ENCODE measurements around the gene ATMIN.

GRCh38 chr16:81026429-81026828, 9.2 kb upstream of the ATMIN start:
- TF ChIP-seq, protein P1, sequence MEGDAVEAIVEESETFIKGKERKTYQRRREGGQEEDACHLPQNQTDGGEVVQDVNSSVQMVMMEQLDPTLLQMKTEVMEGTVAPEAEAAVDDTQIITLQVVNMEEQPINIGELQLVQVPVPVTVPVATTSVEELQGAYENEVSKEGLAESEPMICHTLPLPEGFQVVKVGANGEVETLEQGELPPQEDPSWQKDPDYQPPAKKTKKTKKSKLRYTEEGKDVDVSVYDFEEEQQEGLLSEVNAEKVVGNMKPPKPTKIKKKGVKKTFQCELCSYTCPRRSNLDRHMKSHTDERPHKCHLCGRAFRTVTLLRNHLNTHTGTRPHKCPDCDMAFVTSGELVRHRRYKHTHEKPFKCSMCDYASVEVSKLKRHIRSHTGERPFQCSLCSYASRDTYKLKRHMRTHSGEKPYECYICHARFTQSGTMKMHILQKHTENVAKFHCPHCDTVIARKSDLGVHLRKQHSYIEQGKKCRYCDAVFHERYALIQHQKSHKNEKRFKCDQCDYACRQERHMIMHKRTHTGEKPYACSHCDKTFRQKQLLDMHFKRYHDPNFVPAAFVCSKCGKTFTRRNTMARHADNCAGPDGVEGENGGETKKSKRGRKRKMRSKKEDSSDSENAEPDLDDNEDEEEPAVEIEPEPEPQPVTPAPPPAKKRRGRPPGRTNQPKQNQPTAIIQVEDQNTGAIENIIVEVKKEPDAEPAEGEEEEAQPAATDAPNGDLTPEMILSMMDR (IDR thresholded peaks at IDR 0.05) = no peak
- no peak for TF ChIP-seq POLR2AphosphoS5 (IDR thresholded peaks at IDR 0.05; ENCODE audit: low read depth, low read length)
- TF ChIP-seq TCF7L2 (IDR thresholded peaks at IDR 0.05; ENCODE audit: low read depth, low read length) = no peak
- TF ChIP-seq REST (IDR thresholded peaks at IDR 0.05; ENCODE audit: insufficient read depth in 1 of 2, low read depth in 2 of 2, low read length in 1 of 2) = no peak

Data from Panc1 (cell line).